Fibroblast of skin of scalp (primary cell): Measurements from ENCODE around the gene FOXD1.
"Not testable (repeated sequence)": the region's sequence is repeated elsewhere in the genome, so short reads cannot be mapped to it uniquely, and the experiment has no call there.

Experiments used
- DNase-seq: peaks from one replicate; pipeline ENCODE4 v3.0.0-alpha.2; 2013

Gene FOXD1

GRCh38 chr5:73460133-73460532, 11.6 kb upstream of the FOXD1 start:
- no peak for DNase-seq

- peak; percentile 27 for DNase-seq
These were observed 10.8 kb upstream of the FOXD1 start for GRCh38 chr5:73459366-73459765.

GRCh38 chr5:73456462-73456861, 7.9 kb upstream of the FOXD1 start:
- DNase-seq: not testable (repeated sequence)

- DNase-seq: peak; percentile 51
These were observed 5.9 kb upstream of the FOXD1 start for GRCh38 chr5:73454379-73455036.

- no peak for DNase-seq
These were observed 3.6 kb upstream of the FOXD1 start for GRCh38 chr5:73452215-73452614.

GRCh38 chr5:73451224-73452130, 2.9 kb upstream of the FOXD1 start:
- DNase-seq: peak; percentile 74

- peak; percentile 37 for DNase-seq
These were observed 2.2 kb upstream of the FOXD1 start for GRCh38 chr5:73450672-73451223.

GRCh38 chr5:73450137-73450536, 1.6 kb upstream of the FOXD1 start:
- DNase-seq: no peak

GRCh38 chr5:73447530-73448462, 781 bp downstream of the FOXD1 start:
- DNase-seq: peak; percentile 79

GRCh38 chr5:73446631-73447529, 1.7 kb downstream of the FOXD1 start:
- peak; percentile 31 for DNase-seq

GRCh38 chr5:73445665-73446630, 2.6 kb downstream of the FOXD1 start:
- DNase-seq: no peak

GRCh38 chr5:73444499-73445438, 3.8 kb downstream of the FOXD1 start:
- DNase-seq: peak; percentile 61

- DNase-seq: no peak
These were observed 4.6 kb downstream of the FOXD1 start for GRCh38 chr5:73443829-73444498.

GRCh38 chr5:73442996-73443627, 5.5 kb downstream of the FOXD1 start:
- peak; percentile 41 for DNase-seq

- DNase-seq: peak; percentile 14
These were observed 6.3 kb downstream of the FOXD1 start for GRCh38 chr5:73442231-73442811.

- DNase-seq: peak; percentile 15
These were observed 7.2 kb downstream of the FOXD1 start for GRCh38 chr5:73441378-73441777.

GRCh38 chr5:73440262-73440661, 8.3 kb downstream of the FOXD1 start:
- DNase-seq: peak; percentile 64
